Measurements from ENCODE around the gene AFDN.
"Not testable (repeated sequence)": the region's sequence is repeated elsewhere in the genome, so short reads cannot be mapped to it uniquely, and the experiment has no call there.

The AFDN gene

GRCh38 chr6:167984144-167984719 lies 157.5 kb downstream of the AFDN start:
- DNase-seq = no peak

- peak; percentile 17 for DNase-seq
Observed at GRCh38 chr6:167984876-167985604, 158.3 kb downstream of the AFDN start.

GRCh38 chr6:167985911-167986595 lies 159.3 kb downstream of the AFDN start:
- no peak for DNase-seq

- no peak for DNase-seq
Observed at GRCh38 chr6:167987396-167988153, 160.9 kb downstream of the AFDN start.

GRCh38 chr6:167988154-167988495 lies 161.4 kb downstream of the AFDN start:
- DNase-seq = no peak

- no peak for DNase-seq
Observed at GRCh38 chr6:167988945-167989841, 162.5 kb downstream of the AFDN start.

- no peak for DNase-seq
Observed at GRCh38 chr6:167990016-167990945, 163.6 kb downstream of the AFDN start.

- DNase-seq = no peak
Observed at GRCh38 chr6:167993169-167993568, 166.5 kb downstream of the AFDN start.

- DNase-seq = no peak
Observed at GRCh38 chr6:167993831-167994230, 167.1 kb downstream of the AFDN start.

- no peak for DNase-seq
Observed at GRCh38 chr6:167995302-167995701, 168.6 kb downstream of the AFDN start.

GRCh38 chr6:167995731-167996151 lies 169.0 kb downstream of the AFDN start:
- no peak for DNase-seq

- no peak for DNase-seq
Observed at GRCh38 chr6:167996424-167997199, 169.9 kb downstream of the AFDN start.

- no peak for DNase-seq
Observed at GRCh38 chr6:167997642-167998041, 170.9 kb downstream of the AFDN start, which contains the start of gene KIF25. Gene KIF25, plus strand, starts transcription at chr6:167997671. Its CDS starts 31,915 bp downstream, at chr6:168029586.

GRCh38 chr6:167998215-167998614 lies 171.5 kb downstream of the AFDN start:
- DNase-seq = no peak

GRCh38 chr6:168000198-168001028 lies 173.7 kb downstream of the AFDN start:
- no peak for DNase-seq

GRCh38 chr6:168001029-168001332 lies 174.3 kb downstream of the AFDN start:
- DNase-seq = no peak

GRCh38 chr6:168001514-168001913 lies 174.8 kb downstream of the AFDN start:
- DNase-seq = not testable (repeated sequence)

- DNase-seq = no peak
Observed at GRCh38 chr6:168002804-168003203, 176.1 kb downstream of the AFDN start.

- DNase-seq = no peak
Observed at GRCh38 chr6:168004023-168004422, 177.3 kb downstream of the AFDN start.
